NCI-H1417 treated with DMSO at 0.1 percent for 48 hours (cell line): ENCODE measurements around the gene PNMA8A.
"Not testable (repeated sequence)": the region's sequence is repeated elsewhere in the genome, so short reads cannot be mapped to it uniquely, and the experiment has no call there.

ENCODE experiments used
- DNase-seq: peaks from one replicate; lab custom pipeline; 2025; lab: John Stamatoyannopoulos, UW

Gene PNMA8A

GRCh38 chr19:46466536-46467196 lies 4.7 kb downstream of the PNMA8A start:
- DNase-seq: no peak

GRCh38 chr19:46463516-46463915 lies 7.8 kb downstream of the PNMA8A start:
- DNase-seq: no peak

- no peak for DNase-seq
Measured at GRCh38 chr19:46461537-46461936, 9.8 kb downstream of the PNMA8A start.

- no peak for DNase-seq
Measured at GRCh38 chr19:46460981-46461380, 10.4 kb downstream of the PNMA8A start.

DNA sequence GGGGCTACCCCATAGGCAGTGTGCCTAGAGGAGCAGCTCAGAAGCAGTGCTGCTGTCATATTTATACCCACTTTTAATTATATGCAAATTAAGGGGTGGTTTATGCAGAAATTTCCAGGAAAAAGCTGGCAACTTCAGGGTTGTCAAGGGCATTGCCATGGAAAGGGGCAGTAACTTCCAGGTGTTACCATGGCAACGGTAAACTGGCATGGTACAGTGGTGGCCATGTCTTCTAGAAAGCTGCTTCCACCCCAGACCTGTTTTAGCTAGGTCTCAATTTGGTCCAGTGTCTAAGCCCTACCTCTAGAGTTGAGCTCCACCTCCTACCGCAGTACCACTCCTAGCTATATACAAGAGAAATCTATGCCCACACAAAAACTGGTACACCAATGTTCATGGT lies 11.3 kb downstream of the PNMA8A start:
- DNase-seq: no peak

GRCh38 chr19:46456930-46457329 lies 14.4 kb downstream of the PNMA8A start:
- DNase-seq: no peak

- no peak for DNase-seq
Measured at GRCh38 chr19:46454244-46454643, 17.1 kb downstream of the PNMA8A start.

- DNase-seq: no peak
Measured at GRCh38 chr19:46453661-46454060, 17.7 kb downstream of the PNMA8A start.

- no peak for DNase-seq
Measured at GRCh38 chr19:46452186-46452585, 19.2 kb downstream of the PNMA8A start.

- DNase-seq: no peak
Measured at GRCh38 chr19:46451352-46451751, 20.0 kb downstream of the PNMA8A start.

DNA sequence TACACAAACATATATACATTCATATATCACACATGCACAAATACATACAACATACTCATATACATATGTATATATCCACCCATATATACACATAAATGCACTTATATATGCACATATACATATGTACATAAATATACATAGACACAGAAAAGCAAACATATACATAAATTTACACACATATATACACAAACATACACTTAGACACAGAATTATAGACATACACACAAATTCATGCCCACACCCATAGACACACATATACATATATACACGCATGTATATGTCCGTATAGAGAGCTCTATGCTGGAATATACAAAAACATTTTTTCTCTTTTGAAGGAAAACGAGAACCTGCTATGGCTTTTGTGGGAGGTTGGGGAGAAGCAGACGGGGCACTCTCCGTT lies 20.6 kb downstream of the PNMA8A start:
- no peak for DNase-seq

GRCh38 chr19:46449228-46449627 lies 22.1 kb downstream of the PNMA8A start:
- DNase-seq: no peak

DNA sequence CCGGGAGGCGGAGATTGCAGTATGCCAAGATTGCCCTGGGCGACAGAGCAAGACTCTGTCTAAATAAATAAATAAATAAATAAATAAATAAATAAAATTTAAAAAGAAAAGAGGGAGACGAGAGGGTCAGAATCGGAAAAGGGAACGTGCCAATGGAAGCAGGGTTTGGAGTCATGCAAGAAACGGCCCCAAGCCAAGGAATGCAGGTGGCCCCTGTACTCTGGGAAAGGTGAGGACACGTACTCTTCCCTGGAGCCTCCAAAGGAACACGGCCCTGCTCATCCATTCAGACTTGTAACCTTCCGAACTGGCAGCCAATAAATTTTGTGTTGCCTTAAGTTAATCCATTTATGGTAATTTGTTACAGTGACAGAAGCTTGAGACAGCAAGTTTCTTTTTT lies 22.8 kb downstream of the PNMA8A start:
- DNase-seq: no peak

DNA sequence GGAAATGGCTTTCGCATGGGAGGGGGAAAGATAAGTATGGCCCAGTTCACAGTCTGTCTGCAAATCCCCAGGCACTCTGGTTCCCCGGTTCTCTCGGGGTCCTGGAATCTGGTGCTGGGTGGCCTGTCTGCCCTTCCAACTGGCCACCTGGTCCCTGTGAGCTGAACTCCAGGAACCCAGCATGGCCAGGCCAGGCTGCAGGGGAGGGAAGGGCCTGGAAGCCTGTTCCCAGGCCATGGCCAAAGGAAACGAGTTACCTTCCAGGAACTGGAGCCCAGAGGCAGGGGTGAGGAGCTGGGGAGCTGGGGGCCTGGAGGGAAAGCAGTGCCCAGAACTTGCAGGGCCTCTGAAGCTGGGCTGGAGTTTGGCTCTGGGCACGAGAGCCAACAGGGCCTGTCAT lies 23.5 kb downstream of the PNMA8A start:
- DNase-seq: no peak

- no peak for DNase-seq
Measured at GRCh38 chr19:46447006-46447405, 24.4 kb downstream of the PNMA8A start.

DNA sequence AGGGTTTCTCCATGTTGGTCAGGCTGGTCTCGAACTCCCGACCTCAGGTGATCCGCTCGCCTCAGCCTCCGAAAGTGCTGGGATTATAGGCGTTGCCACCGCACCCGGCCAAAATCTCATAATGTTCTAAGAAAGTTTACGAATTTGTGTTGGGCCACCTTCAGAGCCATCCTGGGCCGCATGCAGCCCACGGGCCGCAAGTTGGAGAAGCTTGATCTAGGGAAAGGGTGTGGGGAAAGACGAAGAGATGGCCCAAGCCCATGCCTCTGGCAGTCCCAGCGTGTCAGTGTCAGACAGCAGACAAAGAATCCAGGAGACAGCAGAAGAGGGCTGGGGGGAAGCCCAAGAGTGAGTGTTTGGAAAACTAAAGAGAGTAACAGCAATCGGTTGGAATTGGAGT lies 25.3 kb downstream of the PNMA8A start:
- no peak for DNase-seq

DNA sequence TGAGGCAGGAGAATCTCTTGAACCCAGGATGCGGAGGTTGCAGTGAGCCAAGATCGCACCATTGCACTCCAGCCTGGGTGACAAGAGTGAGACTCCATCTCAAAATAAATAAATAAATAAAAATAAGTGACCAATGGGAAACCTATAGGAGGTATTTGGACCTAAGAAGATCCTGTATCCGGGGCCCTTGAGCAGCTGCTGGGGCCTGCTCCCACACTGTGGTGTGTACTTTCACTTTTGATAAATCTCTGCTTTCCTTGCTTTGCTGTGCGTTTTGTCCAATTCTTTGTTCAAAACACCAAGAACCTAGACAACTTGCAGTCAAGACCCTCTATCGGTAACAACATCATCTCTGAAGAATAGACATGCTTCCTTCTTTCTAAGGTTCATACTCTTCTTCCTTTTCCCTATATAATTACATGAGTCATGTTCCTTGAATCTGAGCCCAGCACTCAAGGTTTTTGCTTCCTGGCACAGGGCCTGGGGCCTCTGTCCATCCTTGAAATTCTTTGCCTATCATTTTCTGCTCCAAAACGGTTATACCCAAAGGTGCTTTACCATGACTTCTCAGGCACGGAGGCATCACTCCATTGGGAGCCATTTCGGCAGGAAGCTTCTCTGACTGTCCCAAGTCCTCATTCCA lies 28.4 kb downstream of the PNMA8A start:
- no peak for DNase-seq

- DNase-seq: no peak
Measured at GRCh38 chr19:46441866-46442265, 29.5 kb downstream of the PNMA8A start.

- not testable (repeated sequence) for DNase-seq
Measured at GRCh38 chr19:46435689-46436088, 35.7 kb downstream of the PNMA8A start.

- DNase-seq: no peak
Measured at GRCh38 chr19:46435009-46435408, 36.4 kb downstream of the PNMA8A start.

- not testable (repeated sequence) for DNase-seq
Measured at GRCh38 chr19:46433470-46433869, 37.9 kb downstream of the PNMA8A start.

GRCh38 chr19:46431824-46432223 lies 39.5 kb downstream of the PNMA8A start:
- no peak for DNase-seq

GRCh38 chr19:46429999-46430398 lies 41.4 kb downstream of the PNMA8A start:
- DNase-seq: no peak
